ENCODE data around the gene GRAMD4.

GRCh38 chr22:46710806-46711205, 90.6 kb downstream of the GRAMD4 start:
- TF ChIP-seq POLR2A (IDR thresholded peaks at IDR 0.05; ENCODE audit: low read depth, low read length) (no peak), POLR2AphosphoS5 (IDR thresholded peaks at IDR 0.05; ENCODE audit: low read depth, low read length) (no peak), TAF1 (IDR thresholded peaks at IDR 0.05; ENCODE audit: low read depth, low read length) (no peak)

Data from GM12891 (cell line).